ENCODE results near the gene SLC6A9. TPM values are rescaled to one million over a fixed set of nuclear protein-coding genes. Genes with fewer than 3 reads are reported as not detected.
A peak's percentile ranks its signal among the peaks of the same experiment; 100 is the strongest.

SLC6A9 gene
- total RNA-seq, 1 donor from 2014 or later: 2.1 TPM

- no peaks in the 10 kb centered on the region for H3K36me3 ChIP-seq (ENCODE audit: control insufficient read depth in 3 of 3, insufficient read depth in 3 of 3, low read length in 3 of 3)
- H3K4me1 ChIP-seq (ENCODE audit: control insufficient read depth in 3 of 3, insufficient read depth in 3 of 3, low read length in 3 of 3): no peaks in the 10 kb centered on the region
- no peaks in the 10 kb centered on the region for H3K9me3 ChIP-seq (ENCODE audit: control insufficient read depth in 3 of 3, low read length in 3 of 3)
- H3K9ac ChIP-seq (ENCODE audit: low read depth in 1 of 3, low read length in 3 of 3): no peak overlapping the region
- H3K27ac ChIP-seq (ENCODE audit: low read depth, low read length): peak overlapping the region; percentile 40
- peaks cover 0 to 4% (median 3%) of the 10 kb centered on the region in 3 donors for H3K27me3 ChIP-seq (ENCODE audit: control insufficient read depth in 3 of 3, insufficient read depth in 3 of 3, low read length in 3 of 3)
- no peak overlapping the region for H3K4me3 ChIP-seq (ENCODE audit: low read length in 3 of 3)
Measured at GRCh38 chr1:44068442-44068921, 37.2 kb upstream of the SLC6A9 start.

- Histone ChIP-seq H3K36me3 (ENCODE audit: control insufficient read depth in 3 of 3, insufficient read depth in 3 of 3, low read length in 3 of 3) (no peaks in the 10 kb centered on the region), H3K27me3 (ENCODE audit: control insufficient read depth in 3 of 3, insufficient read depth in 3 of 3, low read length in 3 of 3) (peaks cover 0 to 4% (median 3%) of the 10 kb centered on the region in 3 donors), H3K4me3 (ENCODE audit: low read length in 3 of 3) (no peak overlapping the region), H3K9me3 (ENCODE audit: control insufficient read depth in 3 of 3, low read length in 3 of 3) (no peaks in the 10 kb centered on the region), H3K9ac (ENCODE audit: low read depth in 1 of 3, low read length in 3 of 3) (no peak overlapping the region), H3K27ac (ENCODE audit: low read depth, low read length) (peak overlapping the region; percentile 40), H3K4me1 (ENCODE audit: control insufficient read depth in 3 of 3, insufficient read depth in 3 of 3, low read length in 3 of 3) (no peaks in the 10 kb centered on the region)
Measured at GRCh38 chr1:44067266-44068250, 36.3 kb upstream of the SLC6A9 start.

DNA sequence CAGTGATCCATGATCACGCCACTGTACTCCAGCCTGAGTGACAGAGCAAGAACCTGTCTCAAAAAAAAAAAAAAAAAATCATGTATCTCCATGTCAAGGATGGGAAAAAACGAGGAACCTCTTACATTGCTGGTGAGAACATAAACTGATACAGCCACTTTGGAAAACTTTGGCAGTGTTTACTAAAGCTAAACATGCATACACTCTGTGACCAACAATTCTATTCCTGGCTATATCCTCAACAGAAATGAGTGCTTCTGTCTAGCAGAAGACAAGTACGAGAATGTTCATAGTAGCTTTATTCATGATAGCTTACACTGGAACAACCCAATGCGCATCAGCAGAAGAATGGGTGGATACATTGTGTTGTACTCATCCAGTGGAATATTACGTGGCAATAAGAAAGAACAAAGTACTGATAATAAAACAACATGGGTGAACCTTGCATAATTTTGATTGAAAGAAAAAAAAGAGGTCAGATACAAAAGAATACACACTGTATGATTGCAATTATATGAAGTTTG is 31.5 kb upstream of the SLC6A9 start:
- Histone ChIP-seq H3K9me3 (ENCODE audit: control insufficient read depth in 3 of 3, low read length in 3 of 3) (no peaks in the 10 kb centered on the region), H3K9ac (ENCODE audit: low read depth in 1 of 3, low read length in 3 of 3) (no peak overlapping the region), H3K4me1 (ENCODE audit: control insufficient read depth in 3 of 3, insufficient read depth in 3 of 3, low read length in 3 of 3) (no peaks in the 10 kb centered on the region), H3K27ac (ENCODE audit: low read depth, low read length) (no peak overlapping the region), H3K4me3 (ENCODE audit: low read length in 3 of 3) (no peak overlapping the region), H3K36me3 (ENCODE audit: control insufficient read depth in 3 of 3, insufficient read depth in 3 of 3, low read length in 3 of 3) (no peaks in the 10 kb centered on the region), H3K27me3 (ENCODE audit: control insufficient read depth in 3 of 3, insufficient read depth in 3 of 3, low read length in 3 of 3) (peaks cover 0 to 2% (median 0%) of the 10 kb centered on the region in 3 donors)

GRCh38 chr1:44061857-44062256 is 30.6 kb upstream of the SLC6A9 start:
- H3K9me3 ChIP-seq (ENCODE audit: control insufficient read depth in 3 of 3, low read length in 3 of 3): no peaks in the 10 kb centered on the region
- H3K36me3 ChIP-seq (ENCODE audit: control insufficient read depth in 3 of 3, insufficient read depth in 3 of 3, low read length in 3 of 3): no peaks in the 10 kb centered on the region
- no peaks in the 10 kb centered on the region for H3K27me3 ChIP-seq (ENCODE audit: control insufficient read depth in 3 of 3, insufficient read depth in 3 of 3, low read length in 3 of 3)
- H3K27ac ChIP-seq (ENCODE audit: low read depth, low read length): no peak overlapping the region
- H3K4me1 ChIP-seq (ENCODE audit: control insufficient read depth in 3 of 3, insufficient read depth in 3 of 3, low read length in 3 of 3): no peaks in the 10 kb centered on the region
- H3K9ac ChIP-seq (ENCODE audit: low read depth in 1 of 3, low read length in 3 of 3): no peak overlapping the region
- no peak overlapping the region for H3K4me3 ChIP-seq (ENCODE audit: low read length in 3 of 3)

GRCh38 chr1:44060830-44061267 is 29.6 kb upstream of the SLC6A9 start:
- H3K36me3 ChIP-seq (ENCODE audit: control insufficient read depth in 3 of 3, insufficient read depth in 3 of 3, low read length in 3 of 3): no peaks in the 10 kb centered on the region

DNA sequence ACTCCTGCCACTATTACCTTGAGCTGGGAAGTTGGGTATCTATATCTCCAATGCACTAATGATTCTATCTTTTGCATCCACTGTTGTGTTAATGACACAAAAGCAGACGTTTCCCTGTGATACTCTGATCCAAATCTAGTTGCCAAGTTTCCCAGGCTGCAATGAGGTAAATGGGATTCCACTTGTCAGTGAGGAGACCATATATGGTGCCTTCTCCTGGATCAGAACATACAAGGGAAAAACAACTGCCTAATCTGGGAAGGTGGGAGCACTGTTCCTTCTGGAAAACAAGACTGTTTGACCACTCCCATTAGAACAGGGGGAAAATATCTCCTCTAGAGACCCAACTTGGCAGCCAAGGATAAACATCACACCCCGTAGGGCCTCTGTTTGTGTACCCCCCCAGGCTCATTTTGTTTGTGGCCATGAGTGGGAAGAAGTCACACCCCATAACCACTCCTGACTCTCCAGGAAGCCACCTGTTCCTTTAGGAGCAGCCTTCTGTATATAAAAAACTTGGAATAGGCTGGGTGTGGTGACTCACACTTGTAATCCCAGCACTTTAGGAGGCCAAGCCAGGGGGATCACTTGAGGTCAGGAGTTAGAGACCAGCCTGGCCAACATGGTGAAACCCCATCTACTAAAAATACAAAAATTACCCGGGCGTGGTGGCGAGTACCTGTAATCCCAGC is 28.5 kb upstream of the SLC6A9 start:
- Histone ChIP-seq H3K27ac (ENCODE audit: low read depth, low read length) (no peak overlapping the region), H3K4me3 (ENCODE audit: low read length in 3 of 3) (no peak overlapping the region), H3K27me3 (ENCODE audit: control insufficient read depth in 3 of 3, insufficient read depth in 3 of 3, low read length in 3 of 3) (no peaks in the 10 kb centered on the region), H3K9ac (ENCODE audit: low read depth in 1 of 3, low read length in 3 of 3) (no peak overlapping the region), H3K4me1 (ENCODE audit: control insufficient read depth in 3 of 3, insufficient read depth in 3 of 3, low read length in 3 of 3) (no peaks in the 10 kb centered on the region), H3K36me3 (ENCODE audit: control insufficient read depth in 3 of 3, insufficient read depth in 3 of 3, low read length in 3 of 3) (no peaks in the 10 kb centered on the region), H3K9me3 (ENCODE audit: control insufficient read depth in 3 of 3, low read length in 3 of 3) (no peaks in the 10 kb centered on the region)

More at GRCh38 chr1:44060830-44061267, 29.6 kb upstream of the SLC6A9 start:
- Histone ChIP-seq H3K4me3 (ENCODE audit: low read length in 3 of 3) (no peak overlapping the region), H3K27me3 (ENCODE audit: control insufficient read depth in 3 of 3, insufficient read depth in 3 of 3, low read length in 3 of 3) (no peaks in the 10 kb centered on the region), H3K27ac (ENCODE audit: low read depth, low read length) (no peak overlapping the region), H3K9me3 (ENCODE audit: control insufficient read depth in 3 of 3, low read length in 3 of 3) (no peaks in the 10 kb centered on the region), H3K9ac (ENCODE audit: low read depth in 1 of 3, low read length in 3 of 3) (no peak overlapping the region), H3K4me1 (ENCODE audit: control insufficient read depth in 3 of 3, insufficient read depth in 3 of 3, low read length in 3 of 3) (no peaks in the 10 kb centered on the region)

DNA sequence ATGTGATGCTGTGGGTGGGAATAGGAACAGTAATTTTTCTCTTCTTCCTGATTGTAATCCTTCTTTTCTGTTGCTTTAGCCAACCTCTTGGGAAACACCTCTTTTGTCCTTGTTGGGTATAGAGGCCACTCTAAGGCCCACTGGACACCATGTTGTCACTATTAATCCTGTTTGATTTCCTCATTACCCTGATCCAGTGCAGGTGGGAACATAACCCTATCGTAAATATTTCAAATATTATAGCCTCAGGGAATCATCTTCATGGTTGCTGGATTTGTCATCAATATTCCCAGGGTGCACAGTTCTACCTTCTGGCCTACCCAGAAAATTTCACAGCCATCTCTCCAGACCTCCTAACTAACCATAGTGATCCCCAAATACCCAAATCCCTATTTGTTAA is 27.9 kb upstream of the SLC6A9 start:
- H3K27ac ChIP-seq (ENCODE audit: low read depth, low read length): no peak overlapping the region
- no peaks in the 10 kb centered on the region for H3K36me3 ChIP-seq (ENCODE audit: control insufficient read depth in 3 of 3, insufficient read depth in 3 of 3, low read length in 3 of 3)
- no peaks in the 10 kb centered on the region for H3K9me3 ChIP-seq (ENCODE audit: control insufficient read depth in 3 of 3, low read length in 3 of 3)
- no peaks in the 10 kb centered on the region for H3K27me3 ChIP-seq (ENCODE audit: control insufficient read depth in 3 of 3, insufficient read depth in 3 of 3, low read length in 3 of 3)
- no peaks in the 10 kb centered on the region for H3K4me1 ChIP-seq (ENCODE audit: control insufficient read depth in 3 of 3, insufficient read depth in 3 of 3, low read length in 3 of 3)
- no peak overlapping the region for H3K9ac ChIP-seq (ENCODE audit: low read depth in 1 of 3, low read length in 3 of 3)
- no peak overlapping the region for H3K4me3 ChIP-seq (ENCODE audit: low read length in 3 of 3)

DNA sequence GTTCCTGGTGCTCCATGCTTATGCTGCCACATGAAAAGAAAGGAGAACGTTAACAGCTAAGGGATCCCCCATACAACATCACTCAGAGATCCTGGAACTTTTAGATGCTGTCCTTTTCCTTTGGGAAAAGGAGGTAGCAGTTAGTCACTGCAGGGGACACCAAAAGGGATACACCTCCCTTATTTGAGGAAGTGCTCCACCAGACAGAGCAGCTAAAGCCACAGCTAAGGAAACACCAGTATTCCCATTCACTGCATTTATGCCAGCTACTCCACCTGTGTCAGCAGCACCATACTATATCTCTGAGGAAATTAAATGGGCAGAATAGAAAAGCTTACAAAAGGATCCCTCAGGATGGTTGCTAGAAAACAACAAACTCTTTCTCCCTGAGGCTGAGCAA is 26.0 kb upstream of the SLC6A9 start:
- Histone ChIP-seq H3K9ac (ENCODE audit: low read depth in 1 of 3, low read length in 3 of 3) (no peak overlapping the region), H3K9me3 (ENCODE audit: control insufficient read depth in 3 of 3, low read length in 3 of 3) (no peaks in the 10 kb centered on the region), H3K4me1 (ENCODE audit: control insufficient read depth in 3 of 3, insufficient read depth in 3 of 3, low read length in 3 of 3) (no peaks in the 10 kb centered on the region), H3K36me3 (ENCODE audit: control insufficient read depth in 3 of 3, insufficient read depth in 3 of 3, low read length in 3 of 3) (no peaks in the 10 kb centered on the region), H3K4me3 (ENCODE audit: low read length in 3 of 3) (no peak overlapping the region), H3K27me3 (ENCODE audit: control insufficient read depth in 3 of 3, insufficient read depth in 3 of 3, low read length in 3 of 3) (no peaks in the 10 kb centered on the region), H3K27ac (ENCODE audit: low read depth, low read length) (no peak overlapping the region)

DNA sequence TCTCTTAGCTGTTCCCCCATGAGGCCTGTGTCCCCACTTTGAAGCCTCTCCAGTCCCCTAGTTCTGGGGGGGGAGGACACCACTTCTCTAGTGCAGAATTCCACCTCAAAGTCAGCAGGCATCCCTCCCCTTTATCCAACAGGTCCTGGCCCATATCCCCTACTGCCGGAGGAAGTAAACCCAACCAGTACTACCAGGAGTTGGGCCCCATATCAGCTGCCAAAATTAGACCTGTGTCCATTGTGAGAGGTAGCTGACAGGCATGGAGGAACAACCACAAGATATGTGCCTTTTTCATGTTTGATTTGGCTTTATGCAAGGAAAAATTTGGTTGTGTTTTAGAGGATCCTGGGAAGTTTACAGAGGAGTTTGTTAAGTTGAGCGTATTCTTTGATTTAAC is 22.1 kb upstream of the SLC6A9 start:
- no peak overlapping the region for H3K27ac ChIP-seq (ENCODE audit: low read depth, low read length)
- H3K9ac ChIP-seq (ENCODE audit: low read depth in 1 of 3, low read length in 3 of 3): no peak overlapping the region
- no peaks in the 10 kb centered on the region for H3K27me3 ChIP-seq (ENCODE audit: control insufficient read depth in 3 of 3, insufficient read depth in 3 of 3, low read length in 3 of 3)
- no peaks in the 10 kb centered on the region for H3K4me1 ChIP-seq (ENCODE audit: control insufficient read depth in 3 of 3, insufficient read depth in 3 of 3, low read length in 3 of 3)
- H3K36me3 ChIP-seq (ENCODE audit: control insufficient read depth in 3 of 3, insufficient read depth in 3 of 3, low read length in 3 of 3): no peaks in the 10 kb centered on the region
- H3K4me3 ChIP-seq (ENCODE audit: low read length in 3 of 3): no peak overlapping the region
- no peaks in the 10 kb centered on the region for H3K9me3 ChIP-seq (ENCODE audit: control insufficient read depth in 3 of 3, low read length in 3 of 3)

- Histone ChIP-seq H3K27me3 (ENCODE audit: control insufficient read depth in 3 of 3, insufficient read depth in 3 of 3, low read length in 3 of 3) (no peaks in the 10 kb centered on the region), H3K9ac (ENCODE audit: low read depth in 1 of 3, low read length in 3 of 3) (no peak overlapping the region)
Measured at GRCh38 chr1:44050261-44050660, 19.0 kb upstream of the SLC6A9 start.

More at GRCh38 chr1:44050261-44050660, 19.0 kb upstream of the SLC6A9 start:
- no peaks in the 10 kb centered on the region for H3K9me3 ChIP-seq (ENCODE audit: control insufficient read depth in 3 of 3, low read length in 3 of 3)
- peaks cover 4 to 6% (median 4%) of the 10 kb centered on the region in 3 donors for H3K4me1 ChIP-seq (ENCODE audit: control insufficient read depth in 3 of 3, insufficient read depth in 3 of 3, low read length in 3 of 3)
- no peak overlapping the region for H3K4me3 ChIP-seq (ENCODE audit: low read length in 3 of 3)
- H3K27ac ChIP-seq (ENCODE audit: low read depth, low read length): no peak overlapping the region
- no peaks in the 10 kb centered on the region for H3K36me3 ChIP-seq (ENCODE audit: control insufficient read depth in 3 of 3, insufficient read depth in 3 of 3, low read length in 3 of 3)

Measured in skeletal muscle tissue (tissue), 4 donors.